GM19397 (cell line): ENCODE results near the gene IL19.
"Not testable (repeated sequence)": the region's sequence is repeated elsewhere in the genome, so short reads cannot be mapped to it uniquely, and the experiment has no call there.

Experiments
- ATAC-seq: cut with Tn5 transposase; IDR thresholded peaks from one replicate; pipeline ENCODE4 v1.9.1; 2021; ENCODE audit warnings: mild to moderate bottlenecking, moderate library complexity; ENCODE audit not compliant: unreplicated experiment

The IL19 gene

DNA sequence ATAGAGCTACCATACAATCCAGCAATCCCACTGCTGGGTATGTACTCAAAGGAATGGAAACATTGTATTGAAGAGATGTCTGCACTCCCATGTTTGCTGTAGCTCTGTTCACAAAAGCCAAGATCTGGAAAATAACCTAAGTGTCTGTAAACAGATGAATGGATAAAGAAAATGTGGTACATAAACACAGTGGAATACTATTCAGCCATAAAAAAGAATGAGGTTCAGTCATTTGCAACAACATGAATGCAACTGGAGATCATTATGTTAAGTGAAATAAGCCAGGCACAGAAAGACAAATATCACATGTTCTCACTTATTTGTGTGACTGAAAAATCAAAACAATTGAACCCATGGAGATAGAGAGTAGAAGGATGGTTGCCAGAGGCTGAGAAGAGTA lies 83.1 kb downstream of the IL19 start:
- ATAC-seq: not testable (repeated sequence)

DNA sequence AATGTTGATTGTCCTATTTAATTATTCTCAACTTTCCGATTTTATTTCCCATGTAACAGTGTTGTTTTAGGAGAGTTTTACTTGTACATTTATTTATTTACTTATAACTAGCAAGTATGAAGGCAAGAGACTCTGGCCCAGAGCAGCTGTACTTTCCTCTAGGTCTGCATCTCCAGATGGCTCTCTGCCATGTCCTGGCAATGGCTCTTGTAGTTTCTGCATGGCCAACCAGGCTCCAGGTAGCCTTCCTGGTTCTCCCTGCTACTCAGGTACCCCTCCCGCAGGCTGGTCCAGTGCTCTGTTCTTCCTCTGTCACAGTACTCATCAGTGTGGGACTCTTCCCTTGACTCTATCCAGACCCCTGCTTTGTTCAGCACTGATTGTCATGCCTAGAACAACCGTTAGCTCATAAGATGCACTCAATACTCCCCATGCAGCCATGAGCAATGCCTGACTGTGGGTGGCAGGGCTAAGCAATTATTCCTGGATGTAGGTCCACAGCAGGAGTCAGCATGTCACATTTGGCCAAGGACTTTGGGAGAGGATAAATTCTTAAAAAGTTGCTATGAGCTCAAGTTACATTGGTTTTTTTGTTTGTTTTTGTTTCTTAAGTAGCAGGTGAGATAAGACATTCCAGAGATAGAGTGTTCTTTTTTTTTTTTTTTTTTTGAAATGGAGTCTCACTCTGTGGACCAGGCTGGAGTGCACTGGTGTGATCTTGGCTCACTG lies 84.0 kb downstream of the IL19 start:
- no peak for ATAC-seq

DNA sequence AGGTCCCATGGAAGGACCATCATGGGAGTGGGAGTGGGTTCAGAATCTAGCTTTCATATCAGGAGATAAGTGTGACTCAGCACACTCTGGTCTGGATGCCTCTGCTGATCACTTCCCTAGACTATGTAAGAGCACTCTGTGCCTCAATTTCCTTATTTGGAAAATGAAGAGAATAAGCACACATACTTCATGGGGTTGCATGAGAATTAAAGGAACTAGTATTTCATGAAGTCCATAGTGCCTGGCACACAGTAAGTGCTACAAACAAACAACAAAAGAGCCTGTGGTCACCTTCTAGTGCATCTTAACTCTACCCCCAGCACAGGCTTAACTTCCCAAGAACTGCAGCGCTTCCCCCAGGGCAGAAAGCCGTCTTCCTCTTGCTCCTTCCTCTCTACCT lies 85.3 kb downstream of the IL19 start:
- no peak for ATAC-seq

DNA sequence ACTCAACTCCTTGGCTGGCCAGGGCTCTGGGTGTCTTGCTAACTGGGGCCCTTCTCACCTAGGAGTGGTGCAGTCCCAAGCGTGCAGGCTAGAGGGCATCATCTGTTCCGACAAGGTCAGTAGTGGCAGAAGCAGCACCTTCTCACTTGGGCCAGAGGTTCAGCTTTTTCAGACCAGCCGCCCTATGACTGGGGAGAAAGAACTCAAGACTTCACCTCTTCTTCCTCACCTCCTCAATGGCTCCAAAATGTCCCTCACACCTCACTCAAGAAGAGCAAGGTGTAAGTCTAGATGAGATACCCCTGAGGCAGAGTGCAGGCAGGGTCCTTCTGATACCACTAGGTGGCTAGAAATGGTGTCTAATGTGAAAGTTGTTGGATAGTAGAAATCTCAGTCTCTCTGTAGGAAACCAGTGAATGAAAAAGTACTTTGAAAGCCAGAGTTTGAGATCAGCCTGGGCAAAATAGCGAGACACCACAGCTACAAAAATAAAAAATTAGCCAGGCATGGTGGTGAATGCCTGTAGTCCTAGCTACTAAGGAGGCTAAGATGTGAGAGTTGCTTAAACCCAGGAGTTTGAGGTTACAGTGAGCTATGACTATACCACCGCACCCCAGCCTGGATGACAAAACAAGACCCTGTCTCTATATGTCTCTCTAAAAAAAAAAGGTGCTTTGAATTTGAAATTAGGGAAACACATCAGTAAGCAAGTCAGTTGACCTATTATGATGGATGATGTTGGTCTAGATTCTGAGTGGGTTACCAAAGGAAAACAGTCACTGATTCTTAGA lies 86.3 kb downstream of the IL19 start:
- ATAC-seq: no peak

DNA sequence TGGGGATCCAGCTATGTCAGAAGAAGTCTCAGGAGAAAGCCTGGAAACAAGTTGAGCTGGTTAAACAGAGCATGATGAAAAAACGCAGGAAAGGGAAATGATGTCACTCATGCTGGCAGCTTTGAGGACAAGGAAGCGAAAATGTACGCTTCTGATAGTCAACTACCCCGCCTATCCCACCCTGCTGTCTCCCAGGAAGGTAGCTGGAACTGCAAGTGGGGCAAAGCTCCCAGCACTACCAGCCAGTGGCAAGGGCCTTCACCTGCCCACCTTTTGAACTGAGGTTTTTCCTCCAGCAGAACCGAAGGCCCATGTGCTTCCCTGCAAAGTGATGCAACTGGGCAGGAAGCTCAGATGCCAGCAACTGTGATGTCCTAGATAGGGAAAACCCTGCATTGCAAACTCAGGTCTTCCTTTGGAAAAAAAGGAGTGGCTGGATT lies 88.5 kb downstream of the IL19 start:
- no peak for ATAC-seq

DNA sequence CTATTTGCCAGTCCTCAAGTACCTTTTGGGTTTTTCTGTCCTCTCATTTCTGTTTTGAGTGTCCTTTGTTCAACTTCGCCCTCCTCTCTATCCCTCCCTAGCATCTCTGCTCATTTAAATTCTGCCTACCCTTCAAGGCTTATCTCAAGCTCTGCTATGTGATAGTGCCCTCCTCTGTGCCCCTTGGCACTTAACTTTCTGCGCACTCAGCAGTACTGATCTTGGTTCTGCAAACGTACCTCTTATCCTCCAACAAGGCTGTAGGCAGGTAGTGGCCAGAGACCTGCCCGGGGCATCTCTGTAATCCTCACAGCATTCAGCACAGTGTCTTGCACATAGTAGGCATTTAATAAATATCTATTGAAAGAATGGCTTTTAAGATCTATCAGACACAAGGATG lies 89.6 kb downstream of the IL19 start:
- no peak for ATAC-seq

DNA sequence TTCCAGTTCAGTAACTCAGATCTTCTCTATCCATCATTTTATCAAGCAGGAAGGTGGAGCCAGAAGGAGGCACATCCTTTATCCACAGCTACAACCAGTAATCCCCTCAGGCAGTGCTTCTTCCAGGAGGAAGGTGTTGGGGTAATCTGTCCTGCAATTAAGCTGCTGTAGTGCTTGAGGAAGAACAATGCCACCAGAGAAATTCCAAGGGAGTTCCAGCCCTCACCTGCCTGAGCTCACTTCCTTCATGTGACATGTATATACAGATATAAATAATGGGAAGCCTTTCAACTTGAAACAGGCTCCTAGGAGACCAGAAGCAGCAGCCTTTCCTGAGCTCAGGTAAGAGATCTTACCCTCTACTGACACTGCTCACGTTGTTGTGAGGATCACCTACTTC lies 92.7 kb downstream of the IL19 start:
- ATAC-seq: no peak

DNA sequence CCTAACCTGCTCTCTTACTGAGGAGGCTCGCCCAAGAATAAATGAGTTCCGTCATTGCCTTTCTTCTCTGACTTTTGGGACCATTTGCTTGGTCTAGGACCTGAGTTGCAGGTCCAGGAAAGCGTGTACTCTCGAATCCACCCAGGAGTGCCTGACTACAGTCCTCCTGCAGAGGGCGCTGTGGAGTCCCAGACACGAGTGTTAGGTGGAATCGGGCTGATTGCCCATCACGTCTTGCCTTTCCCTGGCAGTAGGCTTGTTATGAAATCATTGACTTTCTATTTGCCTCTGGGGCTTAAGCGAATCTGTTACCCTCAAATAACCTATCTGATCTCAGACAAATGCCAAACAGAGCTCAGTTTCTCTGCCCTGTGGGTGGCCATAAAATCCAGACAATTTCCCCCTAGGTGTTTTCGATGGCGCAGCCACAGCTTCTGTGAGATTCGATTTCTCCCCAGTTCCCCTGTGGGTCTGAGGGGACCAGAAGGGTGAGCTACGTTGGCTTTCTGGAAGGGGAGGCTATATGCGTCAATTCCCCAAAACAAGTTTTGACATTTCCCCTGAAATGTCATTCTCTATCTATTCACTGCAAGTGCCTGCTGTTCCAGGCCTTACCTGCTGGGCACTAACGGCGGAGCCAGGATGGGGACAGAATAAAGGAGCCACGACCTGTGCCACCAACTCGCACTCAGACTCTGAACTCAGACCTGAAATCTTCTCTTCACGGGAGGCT lies 94.5 kb downstream of the IL19 start, which contains the start of gene IL20:
Gene IL20, plus strand, starts transcription at position 685 of the 733 bp plus-strand sequence. CDS start 230 bp downstream, outside the sequence.
- no peak for ATAC-seq

DNA sequence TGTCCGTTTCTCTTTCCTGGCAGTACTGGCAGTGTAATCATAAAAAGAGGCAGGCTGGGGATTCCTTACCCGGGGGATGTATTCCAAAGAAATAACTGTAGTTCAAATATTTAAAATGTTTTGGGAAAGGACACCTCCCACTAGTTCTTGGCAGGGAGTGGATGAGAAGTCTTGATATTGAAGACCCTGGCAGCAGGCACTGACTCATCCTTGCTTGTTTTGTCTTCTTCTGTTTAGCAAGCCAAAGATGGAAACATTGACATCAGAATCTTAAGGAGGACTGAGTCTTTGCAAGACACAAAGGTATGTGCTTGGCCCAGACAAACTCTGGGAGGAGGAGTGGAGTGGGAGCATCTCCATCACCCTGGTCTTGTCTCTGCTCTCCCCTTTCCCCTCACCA lies 95.5 kb downstream of the IL19 start:
- no peak for ATAC-seq

DNA sequence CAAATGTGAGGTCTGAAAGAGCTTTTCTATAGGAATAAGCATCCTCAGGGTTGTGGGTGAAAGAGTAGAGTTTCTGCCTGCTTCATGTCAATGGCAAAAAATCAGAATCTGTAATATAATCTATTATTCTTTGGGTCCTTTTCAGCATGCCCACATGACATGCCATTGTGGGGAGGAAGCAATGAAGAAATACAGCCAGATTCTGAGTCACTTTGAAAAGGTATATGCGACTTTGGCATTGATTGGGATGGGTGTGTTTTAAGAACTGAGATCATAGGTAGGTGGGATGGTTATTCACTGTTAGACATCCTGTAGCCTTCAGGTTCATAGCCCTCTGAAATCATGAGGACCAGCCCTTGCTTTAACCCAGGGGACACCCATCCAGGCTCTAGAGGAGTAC lies 96.7 kb downstream of the IL19 start:
- no peak for ATAC-seq

DNA sequence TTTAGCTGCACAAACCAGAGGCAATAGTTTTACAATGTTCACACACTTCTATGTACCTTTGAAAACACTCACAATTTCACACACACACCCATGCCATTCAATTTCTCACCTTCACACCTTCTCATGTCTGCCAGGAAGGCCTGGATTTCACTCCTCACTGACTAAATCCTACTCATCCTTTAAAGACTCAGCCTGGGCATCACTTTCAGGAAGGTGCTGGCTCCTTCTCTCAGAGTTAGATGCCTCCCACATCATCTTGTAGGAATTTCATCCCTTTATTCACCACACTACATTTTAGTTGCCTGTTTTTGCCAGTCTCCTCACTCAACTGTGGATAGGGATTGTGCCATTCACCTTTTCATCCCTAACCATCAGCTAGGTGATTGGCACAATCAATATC lies 97.1 kb downstream of the IL19 start:
- no peak for ATAC-seq

DNA sequence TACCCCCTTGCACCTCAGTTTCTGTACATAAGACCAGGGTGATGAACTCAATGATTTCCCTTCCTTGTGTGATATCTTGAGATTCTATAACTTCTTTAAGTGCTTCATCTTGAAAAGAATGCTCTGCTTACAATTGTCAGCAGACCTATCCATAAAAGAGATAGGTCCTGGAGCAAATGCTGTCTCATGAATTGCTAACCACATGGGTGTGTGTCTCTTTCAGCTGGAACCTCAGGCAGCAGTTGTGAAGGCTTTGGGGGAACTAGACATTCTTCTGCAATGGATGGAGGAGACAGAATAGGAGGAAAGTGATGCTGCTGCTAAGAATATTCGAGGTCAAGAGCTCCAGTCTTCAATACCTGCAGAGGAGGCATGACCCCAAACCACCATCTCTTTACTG lies 97.7 kb downstream of the IL19 start:
- ATAC-seq: no peak

DNA sequence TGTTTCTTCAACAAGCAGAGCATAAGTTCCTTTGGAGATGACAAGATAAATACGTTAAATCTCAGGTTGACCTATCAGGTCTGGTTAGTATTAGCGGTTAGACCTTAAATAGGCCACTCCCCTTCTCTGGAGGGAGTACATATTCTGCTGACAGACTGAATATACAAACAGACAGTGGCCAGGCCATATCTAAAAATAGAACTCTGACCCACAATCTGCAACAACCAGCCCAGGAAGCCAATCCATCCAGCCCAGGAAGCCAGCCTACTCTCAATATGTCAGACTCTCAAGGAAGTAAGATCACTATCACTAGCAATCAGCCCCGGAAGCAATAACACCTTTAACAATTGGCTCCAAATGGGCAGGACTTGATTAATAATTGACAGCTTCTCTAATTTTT lies 101.6 kb downstream of the IL19 start:
- ATAC-seq: no peak

DNA sequence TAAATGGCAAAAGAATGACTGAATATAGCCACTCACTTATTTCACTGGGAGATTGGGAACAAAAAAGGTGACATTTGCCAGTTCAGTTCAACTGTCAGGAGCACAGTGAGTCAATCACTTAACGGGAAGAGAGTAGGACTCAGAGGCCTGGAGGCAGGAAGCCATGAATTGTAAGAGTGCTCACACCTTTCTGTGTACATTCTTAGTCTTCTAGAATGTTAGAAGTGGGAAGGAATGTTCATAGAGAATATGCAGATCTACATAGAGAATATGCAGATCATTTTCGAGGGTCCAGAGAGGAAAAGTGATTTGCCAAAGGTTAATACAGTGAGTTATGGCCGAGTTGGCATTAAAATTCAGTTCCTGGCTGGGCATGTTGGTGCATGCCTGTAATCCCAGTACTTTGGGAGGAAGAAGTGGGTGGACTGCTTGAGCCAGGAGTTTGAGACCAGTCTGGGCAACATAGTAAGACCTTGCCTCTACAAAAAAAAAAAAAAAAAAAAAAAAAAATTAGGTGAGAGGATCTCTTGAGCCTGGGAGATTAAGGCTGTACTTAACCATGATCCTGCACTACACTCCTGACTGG lies 103.1 kb downstream of the IL19 start:
- ATAC-seq: no peak

DNA sequence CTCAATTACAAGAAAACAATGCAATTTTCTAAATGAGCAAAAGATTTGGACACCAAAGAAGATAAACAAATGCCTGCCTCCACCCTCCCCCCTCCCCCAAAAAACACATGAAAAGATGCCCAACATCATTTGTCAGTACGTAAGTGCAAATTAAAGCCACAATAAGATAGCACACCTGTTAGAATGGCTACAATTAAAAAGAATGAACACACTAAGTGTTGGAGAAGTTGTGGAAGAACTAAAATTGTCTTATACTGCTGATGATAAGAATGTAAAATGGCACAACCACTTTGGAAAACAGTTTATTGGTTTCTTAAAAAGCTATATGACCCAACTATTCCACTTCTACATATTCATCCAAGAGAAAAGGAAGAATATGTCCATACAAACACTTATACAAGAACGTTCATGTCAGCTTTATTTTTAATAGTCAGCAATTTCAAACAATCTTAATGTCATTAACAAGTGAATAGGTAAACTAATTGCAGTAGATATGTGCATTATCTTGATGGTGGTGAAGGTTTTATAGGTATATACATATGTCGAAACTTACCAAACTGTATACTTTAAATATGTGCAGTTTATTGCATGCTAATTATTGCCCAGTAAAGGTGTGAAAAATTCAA lies 105.3 kb downstream of the IL19 start:
- no peak for ATAC-seq

DNA sequence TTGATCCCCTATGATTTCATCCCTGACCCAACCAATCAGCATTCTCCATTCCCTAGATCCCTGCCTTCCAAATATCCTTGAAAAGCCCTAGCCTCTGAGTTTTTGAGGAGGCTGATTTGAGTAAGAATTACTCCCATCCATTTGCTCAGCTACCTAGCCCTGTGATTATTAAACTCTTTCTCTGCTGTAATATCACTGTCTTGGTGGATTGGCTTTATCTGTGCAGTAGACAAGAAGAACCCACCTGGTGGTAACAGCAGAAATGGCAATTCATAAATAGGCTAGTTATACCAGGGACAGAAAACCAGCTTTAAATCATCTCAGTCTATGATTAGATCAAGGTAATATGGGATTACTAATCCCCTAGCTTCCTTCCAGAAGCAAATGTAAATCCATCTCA lies 107.9 kb downstream of the IL19 start:
- no peak for ATAC-seq

DNA sequence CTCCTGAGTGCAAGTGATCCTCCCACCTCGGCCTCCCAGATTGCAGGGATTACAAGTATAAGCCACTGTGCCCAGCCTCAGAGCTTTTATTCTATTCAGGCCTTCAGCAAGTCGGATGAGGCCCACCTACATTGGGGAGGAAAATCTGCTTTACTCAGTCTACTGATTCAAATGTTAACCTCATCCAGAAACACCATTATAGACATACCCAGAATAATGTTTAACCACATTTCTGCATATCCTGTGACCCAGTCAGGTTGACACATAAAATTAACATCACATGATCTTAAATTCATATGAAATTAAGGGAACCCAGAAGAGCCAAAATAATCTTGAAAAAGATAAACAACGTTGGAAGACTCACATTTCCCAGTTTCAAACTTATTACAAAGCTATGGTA lies 109.7 kb downstream of the IL19 start:
- ATAC-seq: no peak

DNA sequence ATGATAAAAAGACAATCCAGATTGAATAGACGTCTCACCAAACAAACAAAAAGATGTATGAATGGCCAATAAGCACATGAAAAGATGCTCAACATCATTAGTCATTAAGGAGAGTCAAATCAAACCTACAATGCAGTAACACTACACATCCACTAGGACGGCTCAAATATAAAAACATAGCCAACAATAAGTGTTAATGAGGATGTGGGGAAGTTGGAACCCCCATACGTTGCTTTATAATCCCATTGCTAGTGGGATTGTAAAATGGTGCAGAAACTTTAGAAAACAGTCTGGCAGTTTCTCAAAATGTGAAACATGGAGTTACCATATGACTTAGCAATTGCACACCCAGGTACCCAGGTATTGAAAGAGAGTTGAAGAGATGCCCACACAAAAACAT lies 112.0 kb downstream of the IL19 start:
- no peak for ATAC-seq

DNA sequence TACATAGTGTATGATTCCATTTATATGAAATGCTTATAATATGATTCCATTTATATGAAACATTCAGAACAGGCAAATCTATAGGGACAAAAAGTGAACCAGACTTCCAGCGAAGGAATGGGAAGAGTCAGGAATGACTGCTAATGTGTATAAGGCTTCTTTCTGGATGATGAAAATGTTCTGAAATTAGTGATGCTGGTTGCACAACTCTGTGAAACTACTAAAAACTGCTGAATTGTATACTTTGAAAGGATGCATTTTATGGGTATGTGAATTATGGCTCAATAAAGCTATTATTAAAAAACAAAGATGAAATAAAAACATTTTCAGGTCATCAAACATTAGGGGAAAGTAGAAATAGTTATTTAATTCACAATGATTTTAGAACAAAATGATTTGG lies 112.6 kb downstream of the IL19 start:
- no peak for ATAC-seq

DNA sequence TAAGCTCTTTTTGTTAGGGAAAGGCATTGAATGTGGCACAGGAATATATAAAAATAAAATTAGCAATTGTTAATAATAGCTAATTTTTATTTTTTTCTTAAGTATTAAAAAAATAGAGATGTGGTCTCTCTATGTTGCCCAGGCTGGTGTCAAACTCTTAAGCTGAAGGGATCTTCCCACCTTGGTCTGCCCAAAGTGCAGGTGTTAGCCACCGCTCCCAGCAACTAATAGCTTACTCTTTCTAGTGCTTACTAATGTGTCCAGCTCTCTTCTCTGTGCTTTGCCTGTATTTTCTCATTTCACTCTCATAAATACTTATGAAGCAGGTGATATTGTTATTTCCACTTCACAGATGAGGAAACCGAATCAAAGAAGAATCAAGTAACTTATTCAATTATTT lies 113.3 kb downstream of the IL19 start:
- no peak for ATAC-seq
